Epithelial cell of proximal tubule (primary cell): ENCODE results near the gene ZBTB37. TPM values are rescaled to one million over a fixed set of nuclear protein-coding genes. Genes with fewer than 3 reads are reported as not detected.

Experiments used
- DNase-seq: peaks from one replicate; pipeline ENCODE4 v3.0.0-alpha.2; 2011; ENCODE audit warnings: low read depth
- H3K4me3 ChIP-seq: 2 replicates; pipeline ENCODE4 v1.5.1; 2011; ENCODE audit warnings: low read depth, mild to moderate bottlenecking, low read length
- CTCF ChIP-seq: conservative IDR thresholded peaks from 2 replicates; pipeline ENCODE4 v1.5.1; 2012; ENCODE audit warnings: low read depth, mild to moderate bottlenecking, low read length
- total RNA-seq: library from RNA; depleted of rRNA; stranded (reverse); fragments of >200 nt; gene quantifications from 2 replicates; pipeline ENCODE4 v1.2.3, GENCODE V29; 2015

ZBTB37 gene
- total RNA-seq = 2.2 and 3.0 TPM in 2 replicates

- DNase-seq = no peak
- peak within 1 kb of the TSS; percentile 94 for H3K4me3 ChIP-seq
- TF ChIP-seq CTCF = no peak
Observed at GRCh38 chr1:173868266-173869020, at the start of gene ZBTB37. ZBTB37 (plus strand) TSS chr1:173868380; CDS start chr1:173870226, 1,846 bp downstream.

GRCh38 chr1:173818459-173818858 is 49.7 kb upstream of the ZBTB37 start:
- no peak overlapping the region for H3K4me3 ChIP-seq
- no peak for TF ChIP-seq CTCF
- DNase-seq = no peak

GRCh38 chr1:173821680-173822079 is 46.5 kb upstream of the ZBTB37 start:
- DNase-seq = no peak
- H3K4me3 ChIP-seq = no peak overlapping the region
- no peak for TF ChIP-seq CTCF

GRCh38 chr1:173823781-173824314 is 44.3 kb upstream of the ZBTB37 start:
- peak overlapping the region; percentile 96 for H3K4me3 ChIP-seq
- TF ChIP-seq CTCF = no peak
- peak; percentile 18 for DNase-seq

GRCh38 chr1:173824315-173825081 is 43.7 kb upstream of the ZBTB37 start, which contains the start of the genes CENPL and DARS2:
CENPL (minus strand) TSS chr1:173824883; CDS start chr1:173811299, 13,584 bp downstream.
DARS2 (plus strand) TSS chr1:173824673; CDS start chr1:173825230, 557 bp downstream.
- peak; percentile 87 for DNase-seq
- no peak for TF ChIP-seq CTCF
- peak within 1 kb of the TSS; percentile 96 for H3K4me3 ChIP-seq

GRCh38 chr1:173827611-173828010 is 40.6 kb upstream of the ZBTB37 start:
- no peak for TF ChIP-seq CTCF
- no peak for DNase-seq
- H3K4me3 ChIP-seq = no peak overlapping the region
